Measurements from ENCODE around the gene FOXM1.

DNA sequence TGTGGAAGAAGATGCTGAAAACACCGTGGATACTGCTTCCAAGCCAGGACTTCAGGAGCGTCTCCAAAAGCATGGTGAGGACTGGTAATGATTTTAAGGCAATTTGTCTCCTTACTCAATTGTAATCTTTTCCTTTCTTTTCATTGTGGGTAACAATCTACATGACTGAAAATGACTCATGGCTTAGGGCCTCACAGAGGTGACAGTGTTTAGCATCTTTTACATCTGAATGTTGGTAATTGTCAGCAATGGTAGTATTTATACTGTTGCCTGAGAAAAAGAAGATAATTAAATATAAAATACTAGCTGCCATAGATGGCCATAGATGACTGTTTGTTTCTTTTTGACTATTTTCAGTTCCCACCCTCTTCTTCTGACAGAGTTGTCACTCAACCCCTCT lies 45.4 kb upstream of the FOXM1 start:
- no peak for TF ChIP-seq CTCF (IDR thresholded peaks at IDR 0.05)
- TF ChIP-seq EZH2 (IDR thresholded peaks at IDR 0.05): no peak
- TF ChIP-seq EZH2phosphoT487 (IDR thresholded peaks at IDR 0.05): no peak
